ENCODE data around the gene NUFIP1.

DNA sequence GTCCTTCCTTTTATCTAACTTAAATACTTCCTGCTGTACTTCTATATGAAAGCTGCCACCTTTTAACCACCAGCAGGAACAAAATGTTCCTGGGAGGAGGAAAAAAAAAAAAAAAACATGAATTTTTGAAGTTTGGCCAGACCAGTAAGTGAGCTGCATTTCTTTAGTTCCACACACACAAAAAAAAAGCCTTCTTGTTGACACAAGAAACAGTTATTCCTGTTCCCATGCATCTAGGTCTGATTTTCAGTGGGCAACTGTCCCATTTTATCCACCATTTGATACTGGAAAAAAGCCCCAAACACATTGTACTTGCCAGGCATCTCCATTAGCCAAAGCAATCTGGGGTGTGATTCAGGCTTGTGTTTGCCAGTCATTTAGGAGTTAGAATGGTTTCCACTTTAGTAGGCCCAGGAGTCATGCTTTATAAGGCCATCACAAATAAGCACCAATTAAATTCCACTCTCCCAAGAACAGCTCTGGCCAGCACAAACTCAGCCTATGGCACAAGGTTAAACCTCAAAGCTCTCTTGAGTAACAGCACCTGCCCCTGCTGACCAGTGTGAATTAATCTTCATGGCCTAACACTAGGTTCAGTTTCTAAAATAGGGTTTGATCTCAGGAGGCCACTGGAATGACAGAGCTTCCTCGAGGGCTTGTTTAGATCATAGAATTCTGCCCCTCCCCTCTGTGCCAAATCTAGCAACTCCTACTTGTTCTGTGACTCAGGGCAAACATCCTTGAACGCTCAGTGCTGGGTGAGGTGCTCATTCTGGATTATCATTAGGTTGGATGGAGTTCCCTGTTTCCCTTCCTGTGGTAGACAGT lies 67.1 kb downstream of the NUFIP1 start:
- TF ChIP-seq TAF1 (IDR thresholded peaks at IDR 0.05; ENCODE audit: borderline replicate concordance, insufficient read depth, low read length) (no peak), POLR2AphosphoS5 (IDR thresholded peaks at IDR 0.05; ENCODE audit: low read depth, low read length) (no peak)

Measured in PFSK-1 (cell line).